Fibroblast of villous mesenchyme (primary cell): ENCODE data around the gene ASH1L. TPM values are rescaled to one million over a fixed set of nuclear protein-coding genes. Genes with fewer than 3 reads are reported as not detected.

Experiments used
- DNase-seq: peaks from one replicate; pipeline ENCODE4 v3.0.0-alpha.2; 2010; ENCODE audit warnings: low read depth
- H3K4me3 ChIP-seq: 2 replicates; pipeline ENCODE4 v1.5.1; 2011; ENCODE audit warnings: low read depth, mild to moderate bottlenecking, low read length
- total RNA-seq: library from RNA; depleted of rRNA; stranded (reverse); fragments of >200 nt; gene quantifications from 2 replicates; pipeline ENCODE4 v1.2.3, GENCODE V29; 2012
- TF ChIP-seq, protein P1 (sequence below): IDR thresholded peaks from 2 replicates; pipeline ENCODE4 v1.5.1; 2012; ENCODE audit warnings: low read depth, mild to moderate bottlenecking, low read length; ENCODE audit not compliant: insufficient read depth

Gene ASH1L
- total RNA-seq, 1 donor, result 43.2 TPM

DNA sequence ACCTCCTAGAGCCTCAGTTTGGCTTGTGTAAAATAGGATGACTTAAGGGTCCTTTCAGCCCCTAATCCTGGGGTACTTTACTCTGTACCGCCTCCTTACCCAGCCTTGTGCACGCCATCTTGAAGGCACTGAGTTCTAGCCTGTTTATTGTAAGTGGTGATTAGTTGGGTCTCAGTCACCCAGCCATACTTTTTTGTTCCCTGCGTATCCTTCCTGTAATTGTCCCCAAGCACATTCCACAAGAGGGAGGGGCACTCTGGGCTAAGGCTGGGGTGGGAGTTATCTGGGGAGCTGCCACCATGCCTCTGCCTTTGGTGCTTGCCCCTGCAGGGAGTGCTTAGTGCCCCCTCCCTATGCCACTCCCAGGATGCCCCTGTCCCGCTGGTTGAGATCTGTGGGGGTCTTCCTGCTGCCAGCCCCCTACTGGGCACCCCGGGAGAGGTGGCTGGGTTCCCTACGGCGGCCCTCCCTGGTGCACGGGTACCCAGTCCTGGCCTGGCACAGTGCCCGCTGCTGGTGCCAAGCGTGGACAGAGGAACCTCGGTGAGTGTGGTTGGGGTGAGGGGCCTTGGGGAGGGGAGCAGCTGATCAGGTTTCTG, 253.1 kb downstream of the ASH1L start:
- peak overlapping the region; percentile 74 for H3K4me3 ChIP-seq
- TF ChIP-seq, protein P1, sequence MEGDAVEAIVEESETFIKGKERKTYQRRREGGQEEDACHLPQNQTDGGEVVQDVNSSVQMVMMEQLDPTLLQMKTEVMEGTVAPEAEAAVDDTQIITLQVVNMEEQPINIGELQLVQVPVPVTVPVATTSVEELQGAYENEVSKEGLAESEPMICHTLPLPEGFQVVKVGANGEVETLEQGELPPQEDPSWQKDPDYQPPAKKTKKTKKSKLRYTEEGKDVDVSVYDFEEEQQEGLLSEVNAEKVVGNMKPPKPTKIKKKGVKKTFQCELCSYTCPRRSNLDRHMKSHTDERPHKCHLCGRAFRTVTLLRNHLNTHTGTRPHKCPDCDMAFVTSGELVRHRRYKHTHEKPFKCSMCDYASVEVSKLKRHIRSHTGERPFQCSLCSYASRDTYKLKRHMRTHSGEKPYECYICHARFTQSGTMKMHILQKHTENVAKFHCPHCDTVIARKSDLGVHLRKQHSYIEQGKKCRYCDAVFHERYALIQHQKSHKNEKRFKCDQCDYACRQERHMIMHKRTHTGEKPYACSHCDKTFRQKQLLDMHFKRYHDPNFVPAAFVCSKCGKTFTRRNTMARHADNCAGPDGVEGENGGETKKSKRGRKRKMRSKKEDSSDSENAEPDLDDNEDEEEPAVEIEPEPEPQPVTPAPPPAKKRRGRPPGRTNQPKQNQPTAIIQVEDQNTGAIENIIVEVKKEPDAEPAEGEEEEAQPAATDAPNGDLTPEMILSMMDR, result no peak
- DNase-seq, result no peak

DNA sequence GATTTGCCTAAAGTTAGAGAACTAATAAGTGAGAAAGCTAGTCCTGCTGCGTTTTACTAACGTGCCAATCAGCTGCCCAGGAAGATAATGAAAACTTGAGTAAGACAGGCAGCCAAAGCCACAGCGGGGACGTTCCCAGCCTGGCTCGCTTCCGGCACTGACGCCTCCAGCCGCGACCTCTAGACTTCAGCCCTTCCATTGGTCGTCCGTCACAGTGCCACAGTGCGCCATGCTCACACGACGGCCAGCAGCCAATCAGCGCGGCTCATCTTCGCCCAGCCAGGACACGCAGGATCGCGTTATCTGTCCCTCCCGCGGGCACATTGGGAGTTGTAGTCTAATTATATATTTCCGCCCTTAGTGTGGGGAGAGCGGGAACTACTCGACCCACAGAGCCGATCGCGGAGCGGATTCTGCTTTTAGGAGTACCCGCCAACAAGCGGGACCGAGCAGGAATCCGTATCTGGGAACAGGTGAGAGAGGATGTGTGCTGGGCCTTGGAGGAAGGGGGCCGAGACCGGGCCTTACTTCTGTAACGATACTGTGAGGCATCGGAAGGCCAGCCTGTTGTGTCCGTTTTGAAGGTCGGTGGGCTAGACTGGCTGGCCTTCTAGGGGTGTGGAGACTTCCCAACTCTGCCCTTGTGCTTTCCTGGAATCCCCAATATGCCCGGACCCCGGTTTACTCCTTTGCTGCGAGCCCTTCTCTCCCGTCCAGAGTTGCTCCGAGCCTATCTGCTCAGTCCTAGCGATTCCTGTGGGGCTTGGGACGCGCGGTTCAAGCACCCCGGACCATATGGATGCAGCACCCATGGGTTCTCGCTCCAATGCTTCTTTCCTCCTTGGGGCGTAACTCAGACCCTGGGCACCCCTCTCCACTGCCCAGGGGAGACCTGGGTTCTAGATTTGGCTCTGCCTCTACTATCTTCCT, 253.8 kb downstream of the ASH1L start, which contains the start of gene FDPS:
FDPS (plus strand) TSS at position 374 of the 930 bp plus-strand sequence. CDS start 924 bp downstream, outside the sequence.
- H3K4me3 ChIP-seq, result peak within 1 kb of the TSS; percentile 74
- TF ChIP-seq, protein P1, result no peak
- DNase-seq, result peak; percentile 99

DNA sequence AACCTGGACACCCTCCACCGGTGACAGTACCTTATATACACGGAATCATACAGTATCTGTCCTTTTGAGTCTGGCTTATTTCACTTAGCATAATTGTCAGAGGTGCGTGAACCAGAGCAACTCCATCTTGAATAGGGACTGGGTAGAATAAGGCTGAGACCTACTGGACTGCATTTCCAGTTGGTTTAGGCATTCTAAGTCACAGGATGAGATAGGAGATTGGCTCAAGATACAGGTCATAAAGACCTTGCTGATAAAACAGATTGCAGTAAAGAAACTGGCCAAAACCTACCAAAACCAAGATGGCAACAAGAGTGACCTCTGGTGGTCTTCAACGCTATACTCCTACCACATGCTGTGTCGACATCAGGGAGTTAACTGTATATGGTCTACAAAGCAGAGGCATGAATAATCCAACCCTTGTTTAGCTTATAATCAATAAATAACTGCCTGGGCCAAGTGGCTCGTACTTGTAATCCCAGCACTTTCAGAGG, 255.3 kb downstream of the ASH1L start:
- TF ChIP-seq, protein P1, result peak; percentile 45
- no peak overlapping the region for H3K4me3 ChIP-seq
- peak; percentile 77 for DNase-seq

DNA sequence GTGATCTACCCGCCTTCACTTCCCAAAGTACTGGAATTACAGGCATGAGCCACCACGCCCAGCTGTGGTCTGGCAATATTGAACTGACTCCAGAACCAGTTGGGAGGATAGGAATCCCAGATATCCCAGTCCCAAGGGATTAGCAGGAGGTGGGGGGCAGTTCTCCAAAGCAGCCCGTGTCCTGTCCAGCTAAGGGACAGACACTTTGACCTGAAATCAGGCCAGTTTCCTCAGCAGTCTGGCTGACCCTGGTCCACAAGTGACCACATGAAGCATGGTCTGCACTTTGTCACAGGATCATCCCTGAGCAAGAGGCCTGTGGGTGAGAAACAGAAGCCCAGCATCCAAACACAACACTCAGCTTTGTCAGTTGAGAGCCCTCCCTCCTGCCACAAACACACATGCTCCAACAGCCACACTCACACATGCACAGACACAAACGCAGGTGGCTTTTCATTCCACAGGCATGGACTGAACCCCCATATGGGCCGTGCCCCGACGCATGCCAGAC, 256.7 kb downstream of the ASH1L start:
- TF ChIP-seq, protein P1, result no peak
- no peak overlapping the region for H3K4me3 ChIP-seq
- DNase-seq, result peak; percentile 40

DNA sequence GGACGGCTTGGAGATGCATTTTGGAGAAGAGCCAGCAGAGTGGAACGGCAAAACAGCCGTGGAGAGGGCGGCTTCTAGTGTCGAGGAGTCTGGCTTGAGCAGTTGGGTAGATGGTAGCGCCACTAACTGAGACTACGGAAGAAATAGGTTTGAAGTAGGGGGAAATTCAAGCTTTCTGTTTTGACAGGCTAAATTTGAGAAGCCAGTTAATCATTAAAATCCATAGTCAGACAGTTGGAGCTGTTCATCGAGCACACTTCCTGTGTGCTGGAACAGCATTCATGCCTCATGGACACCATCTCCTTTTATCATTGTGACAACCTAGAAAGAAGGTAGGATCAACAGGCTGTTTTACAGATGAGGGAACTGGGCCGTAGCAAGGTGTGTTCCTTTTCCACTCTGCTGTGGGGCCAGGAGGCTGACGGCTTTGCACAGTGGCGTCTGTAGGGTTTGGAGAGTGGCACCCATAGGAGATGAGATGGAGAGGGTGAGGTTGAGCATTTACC, 258.0 kb downstream of the ASH1L start:
- no peak for DNase-seq
- no peak overlapping the region for H3K4me3 ChIP-seq
- TF ChIP-seq, protein P1, result no peak

DNA sequence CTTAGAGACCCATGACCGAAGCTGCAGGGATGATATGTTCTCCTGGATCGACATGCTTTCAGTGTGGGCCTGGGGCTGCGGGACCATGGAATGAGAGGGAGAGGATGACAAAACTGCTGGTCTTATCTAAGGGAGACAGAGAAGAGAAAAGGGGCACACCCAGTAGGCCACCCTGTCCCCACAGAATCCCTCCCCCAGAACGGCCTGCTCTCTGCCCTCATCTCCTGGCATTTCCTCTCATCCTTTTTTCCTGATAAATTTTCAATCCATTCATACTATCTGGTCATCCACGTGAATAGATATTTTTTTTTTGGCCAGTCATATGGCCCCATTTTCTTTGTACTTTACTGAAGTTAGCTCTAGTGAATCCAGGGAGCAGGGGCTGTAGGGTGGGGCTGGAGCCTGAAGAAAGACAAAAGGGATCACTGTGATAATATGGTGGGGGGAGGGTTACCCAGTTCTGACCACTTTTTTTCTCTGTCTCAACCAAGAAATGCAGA, 261.2 kb downstream of the ASH1L start, which contains the start of gene PKLR:
PKLR (minus strand) TSS at position 97 of the 500 bp plus-strand sequence; CDS start at position 54, 43 bp downstream.
- DNase-seq, result no peak
- TF ChIP-seq, protein P1, result no peak
- no peak within 1 kb of the TSS for H3K4me3 ChIP-seq
